ENCODE data around the gene PRKX. TPM values are rescaled to one million over a fixed set of nuclear protein-coding genes. Genes with fewer than 3 reads are reported as not detected.
"Not testable (repeated sequence)": the region's sequence is repeated elsewhere in the genome, so short reads cannot be mapped to it uniquely, and the experiment has no call there.

PRKX gene
- total RNA-seq, 3 donors from 2014 or later (not counting 1 experiment from before 2014, with no cell fraction given) = 44.9 to 131 (median 97.6) TPM

GRCh38 chrX:3690140-3690539, 23.3 kb downstream of the PRKX start:
- ATAC-seq = no peak
- WGBS (ENCODE audit: insufficient coverage) = 69% methylated on average over 3 of the region's 3 CpGs

GRCh38 chrX:3683236-3683635, 30.2 kb downstream of the PRKX start:
- ATAC-seq; H3K27ac ChIP-seq (ENCODE audit: low read length); intact Hi-C loops (cut with micrococcal nuclease); DNase-seq; H3K9me3 ChIP-seq (ENCODE audit: control insufficient read depth, insufficient read depth, low read length); H3K4me3 ChIP-seq (ENCODE audit: low read length); H3K4me1 ChIP-seq (ENCODE audit: control insufficient read depth, insufficient read depth, low read length); H3K36me3 Mint-ChIP-seq; H3K9me3 Mint-ChIP-seq; H3K4me3 Mint-ChIP-seq; H3K36me3 ChIP-seq (ENCODE audit: control insufficient read depth, insufficient read depth, low read length); H3K27me3 ChIP-seq (ENCODE audit: control insufficient read depth, insufficient read depth, low read length); H3K27me3 Mint-ChIP-seq (ENCODE audit: low read depth in 2 of 2): not testable (repeated sequence)
- H3K27ac Mint-ChIP-seq = peak overlapping the region in 1 of 2 donors; percentile 68
- peaks cover 25 to 45% of the 10 kb centered on the region in 2 donors for H3K4me1 Mint-ChIP-seq
- 93% methylated on average over 5 of the region's 7 CpGs for WGBS (ENCODE audit: insufficient coverage)

More at GRCh38 chrX:3690140-3690539, 23.3 kb downstream of the PRKX start:
- DNase-seq = no peak
- Mint-ChIP-seq H3K27me3 (ENCODE audit: low read depth in 2 of 2) (no peaks in the 10 kb centered on the region), H3K27ac (peak overlapping the region in 1 of 2 donors; percentile 67), H3K4me1 (peaks cover 21 to 41% of the 10 kb centered on the region in 2 donors), H3K36me3 (no peaks in the 10 kb centered on the region), H3K4me3 (no peak overlapping the region), H3K9me3 (no peaks in the 10 kb centered on the region)
- Histone ChIP-seq H3K4me1 (ENCODE audit: control insufficient read depth, insufficient read depth, low read length) (peaks cover 11% of the 10 kb centered on the region), H3K27ac (ENCODE audit: low read length) (no peak overlapping the region), H3K36me3 (ENCODE audit: control insufficient read depth, insufficient read depth, low read length) (no peaks in the 10 kb centered on the region), H3K27me3 (ENCODE audit: control insufficient read depth, insufficient read depth, low read length) (no peaks in the 10 kb centered on the region), H3K9me3 (ENCODE audit: control insufficient read depth, insufficient read depth, low read length) (no peaks in the 10 kb centered on the region), H3K4me3 (ENCODE audit: low read length) (no peak overlapping the region)
- no peak for TF ChIP-seq CTCF (IDR thresholded peaks at IDR 0.05)
- intact Hi-C loops (cut with micrococcal nuclease) = no loop called here

GRCh38 chrX:3680459-3680858, 33.0 kb downstream of the PRKX start:
- no peak overlapping the region for H3K27ac ChIP-seq (ENCODE audit: low read length)
- ATAC-seq (no peak), DNase-seq (no peak)
- 98% methylated on average over 6 of the region's 7 CpGs for WGBS (ENCODE audit: insufficient coverage)
- no peaks in the 10 kb centered on the region for H3K27me3 ChIP-seq (ENCODE audit: control insufficient read depth, insufficient read depth, low read length)
- Mint-ChIP-seq H3K9me3 (no peaks in the 10 kb centered on the region), H3K4me3 (no peak overlapping the region), H3K4me1 (peaks cover 39 to 65% of the 10 kb centered on the region in 2 donors), H3K27ac (no peak overlapping the region), H3K27me3 (ENCODE audit: low read depth in 2 of 2) (no peaks in the 10 kb centered on the region), H3K36me3 (no peaks in the 10 kb centered on the region)
- no peaks in the 10 kb centered on the region for H3K36me3 ChIP-seq (ENCODE audit: control insufficient read depth, insufficient read depth, low read length)
- no peaks in the 10 kb centered on the region for H3K4me1 ChIP-seq (ENCODE audit: control insufficient read depth, insufficient read depth, low read length)
- H3K9me3 ChIP-seq (ENCODE audit: control insufficient read depth, insufficient read depth, low read length) = no peaks in the 10 kb centered on the region
- intact Hi-C loops (cut with micrococcal nuclease) = no loop called here
- TF ChIP-seq CTCF (IDR thresholded peaks at IDR 0.05) = no peak
- no peak overlapping the region for H3K4me3 ChIP-seq (ENCODE audit: low read length)

GRCh38 chrX:3679669-3680068, 33.8 kb downstream of the PRKX start:
- H3K36me3 ChIP-seq (ENCODE audit: control insufficient read depth, insufficient read depth, low read length) = no peaks in the 10 kb centered on the region
- H3K9me3 ChIP-seq (ENCODE audit: control insufficient read depth, insufficient read depth, low read length) = no peaks in the 10 kb centered on the region
- no peaks in the 10 kb centered on the region for H3K4me1 ChIP-seq (ENCODE audit: control insufficient read depth, insufficient read depth, low read length)
- no peak overlapping the region for H3K4me3 ChIP-seq (ENCODE audit: low read length)
- H3K4me1 Mint-ChIP-seq = peaks cover 38 to 66% of the 10 kb centered on the region in 2 donors
- H3K27ac Mint-ChIP-seq = peak overlapping the region in 1 of 2 donors; percentile 48
- TF ChIP-seq CTCF (IDR thresholded peaks at IDR 0.05) = no peak
- H3K36me3 Mint-ChIP-seq = no peaks in the 10 kb centered on the region
- ATAC-seq = no peak
- intact Hi-C loops (cut with micrococcal nuclease) = no loop called here
- H3K4me3 Mint-ChIP-seq = no peak overlapping the region
- no peaks in the 10 kb centered on the region for H3K9me3 Mint-ChIP-seq
- no peaks in the 10 kb centered on the region for H3K27me3 Mint-ChIP-seq (ENCODE audit: low read depth in 2 of 2)
- H3K27me3 ChIP-seq (ENCODE audit: control insufficient read depth, insufficient read depth, low read length) = no peaks in the 10 kb centered on the region
- no peak overlapping the region for H3K27ac ChIP-seq (ENCODE audit: low read length)
- DNase-seq = no peak
- WGBS (ENCODE audit: insufficient coverage) = 80% methylated on average over 4 of the region's 4 CpGs
